Measurements from ENCODE around the gene IRF2BPL. TPM values are rescaled to one million over a fixed set of nuclear protein-coding genes. Genes with fewer than 3 reads are reported as not detected.
A peak's percentile ranks its signal among the peaks of the same experiment; 100 is the strongest.

IRF2BPL gene
- total RNA-seq, 1 experiment from 2014 or later: 83.3 TPM

DNA sequence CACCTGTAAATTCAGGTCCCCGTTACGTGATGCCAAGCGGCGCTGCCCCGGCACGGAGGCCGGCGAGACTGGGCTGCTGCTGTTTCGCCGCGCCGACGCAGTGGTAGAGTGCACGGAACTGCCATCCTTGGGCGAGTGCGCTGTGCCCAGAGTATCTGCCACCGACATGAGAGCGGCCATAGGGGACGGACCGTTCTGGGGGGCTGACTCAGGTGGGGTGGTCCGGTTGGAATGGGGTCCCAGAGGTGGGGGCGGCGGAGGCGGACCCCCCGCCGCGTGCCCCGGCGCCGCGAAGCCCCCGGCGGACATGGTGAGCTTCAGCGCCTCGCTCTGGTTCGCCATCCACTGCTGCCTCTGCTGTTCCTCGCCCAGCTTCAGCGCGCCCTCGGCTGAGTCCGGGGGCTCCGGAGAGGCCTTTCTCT is 2.8 kb downstream of the IRF2BPL start:
- H3K27ac ChIP-seq (ENCODE audit: low read length): peak overlapping the region; percentile 96
- H3K27me3 ChIP-seq (ENCODE audit: control insufficient read depth, insufficient read depth, low read length): no peaks in the 10 kb centered on the region
- TF ChIP-seq SIN3A (IDR thresholded peaks at IDR 0.05; ENCODE audit: borderline replicate concordance, insufficient read depth, low read depth, low read length): no peak
- TF ChIP-seq TCF7L2 (IDR thresholded peaks at IDR 0.05; ENCODE audit: low read depth, low read length): no peak
- TF ChIP-seq, protein P1, sequence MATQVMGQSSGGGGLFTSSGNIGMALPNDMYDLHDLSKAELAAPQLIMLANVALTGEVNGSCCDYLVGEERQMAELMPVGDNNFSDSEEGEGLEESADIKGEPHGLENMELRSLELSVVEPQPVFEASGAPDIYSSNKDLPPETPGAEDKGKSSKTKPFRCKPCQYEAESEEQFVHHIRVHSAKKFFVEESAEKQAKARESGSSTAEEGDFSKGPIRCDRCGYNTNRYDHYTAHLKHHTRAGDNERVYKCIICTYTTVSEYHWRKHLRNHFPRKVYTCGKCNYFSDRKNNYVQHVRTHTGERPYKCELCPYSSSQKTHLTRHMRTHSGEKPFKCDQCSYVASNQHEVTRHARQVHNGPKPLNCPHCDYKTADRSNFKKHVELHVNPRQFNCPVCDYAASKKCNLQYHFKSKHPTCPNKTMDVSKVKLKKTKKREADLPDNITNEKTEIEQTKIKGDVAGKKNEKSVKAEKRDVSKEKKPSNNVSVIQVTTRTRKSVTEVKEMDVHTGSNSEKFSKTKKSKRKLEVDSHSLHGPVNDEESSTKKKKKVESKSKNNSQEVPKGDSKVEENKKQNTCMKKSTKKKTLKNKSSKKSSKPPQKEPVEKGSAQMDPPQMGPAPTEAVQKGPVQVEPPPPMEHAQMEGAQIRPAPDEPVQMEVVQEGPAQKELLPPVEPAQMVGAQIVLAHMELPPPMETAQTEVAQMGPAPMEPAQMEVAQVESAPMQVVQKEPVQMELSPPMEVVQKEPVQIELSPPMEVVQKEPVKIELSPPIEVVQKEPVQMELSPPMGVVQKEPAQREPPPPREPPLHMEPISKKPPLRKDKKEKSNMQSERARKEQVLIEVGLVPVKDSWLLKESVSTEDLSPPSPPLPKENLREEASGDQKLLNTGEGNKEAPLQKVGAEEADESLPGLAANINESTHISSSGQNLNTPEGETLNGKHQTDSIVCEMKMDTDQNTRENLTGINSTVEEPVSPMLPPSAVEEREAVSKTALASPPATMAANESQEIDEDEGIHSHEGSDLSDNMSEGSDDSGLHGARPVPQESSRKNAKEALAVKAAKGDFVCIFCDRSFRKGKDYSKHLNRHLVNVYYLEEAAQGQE (IDR thresholded peaks at IDR 0.05; ENCODE audit: insufficient read depth in 1 of 2, low read depth in 2 of 2, low read length in 1 of 2): no peak
- TF ChIP-seq, protein P2, sequence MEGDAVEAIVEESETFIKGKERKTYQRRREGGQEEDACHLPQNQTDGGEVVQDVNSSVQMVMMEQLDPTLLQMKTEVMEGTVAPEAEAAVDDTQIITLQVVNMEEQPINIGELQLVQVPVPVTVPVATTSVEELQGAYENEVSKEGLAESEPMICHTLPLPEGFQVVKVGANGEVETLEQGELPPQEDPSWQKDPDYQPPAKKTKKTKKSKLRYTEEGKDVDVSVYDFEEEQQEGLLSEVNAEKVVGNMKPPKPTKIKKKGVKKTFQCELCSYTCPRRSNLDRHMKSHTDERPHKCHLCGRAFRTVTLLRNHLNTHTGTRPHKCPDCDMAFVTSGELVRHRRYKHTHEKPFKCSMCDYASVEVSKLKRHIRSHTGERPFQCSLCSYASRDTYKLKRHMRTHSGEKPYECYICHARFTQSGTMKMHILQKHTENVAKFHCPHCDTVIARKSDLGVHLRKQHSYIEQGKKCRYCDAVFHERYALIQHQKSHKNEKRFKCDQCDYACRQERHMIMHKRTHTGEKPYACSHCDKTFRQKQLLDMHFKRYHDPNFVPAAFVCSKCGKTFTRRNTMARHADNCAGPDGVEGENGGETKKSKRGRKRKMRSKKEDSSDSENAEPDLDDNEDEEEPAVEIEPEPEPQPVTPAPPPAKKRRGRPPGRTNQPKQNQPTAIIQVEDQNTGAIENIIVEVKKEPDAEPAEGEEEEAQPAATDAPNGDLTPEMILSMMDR (IDR thresholded peaks at IDR 0.05): no peak
- no peak for TF ChIP-seq POLR2AphosphoS5 (IDR thresholded peaks at IDR 0.05; ENCODE audit: low read depth, low read length)
- H3K36me3 ChIP-seq (ENCODE audit: control insufficient read depth, insufficient read depth, low read length): peaks cover 9% of the 10 kb centered on the region; the same call in 1 of the 2 replicates
- peak overlapping the region; percentile 78 to 95 for H3K4me3 ChIP-seq (ENCODE audit: low read depth in 2 of 2, low read length in 2 of 2)
- H3K9me3 ChIP-seq (ENCODE audit: control insufficient read depth, insufficient read depth, low read depth, low read length): no peaks in the 10 kb centered on the region
- no peak for DNase-seq (ENCODE audit: low read depth, low spot score)
- no peak for ATAC-seq
- CTCF ChIA-PET: interaction anchor here (0.6 to 1.6 kb wide), 2 partner anchors 112 to 113 kb away, joined by 3 to 4 read pairs; no protein-coding TSS in a partner anchor
- peaks cover 39% of the 10 kb centered on the region for H3K4me1 ChIP-seq (ENCODE audit: control insufficient read depth, insufficient read depth, low read length)
- BruUV-seq (replicated peaks): no TSS peak
- in situ Hi-C loops (cut with HindIII; ENCODE audit: low pct_unique_long_range_greater_than_20kb, low sequenced_read_pairs): no loop called here
- intact Hi-C loops (cut with micrococcal nuclease; ENCODE audit: unreplicated experiment): no loop called here
- POLR2A ChIA-PET: interaction anchor here (1.1 kb wide), 1 partner anchor 15 kb away, joined by 18 read pairs; no protein-coding TSS in a partner anchor

DNA sequence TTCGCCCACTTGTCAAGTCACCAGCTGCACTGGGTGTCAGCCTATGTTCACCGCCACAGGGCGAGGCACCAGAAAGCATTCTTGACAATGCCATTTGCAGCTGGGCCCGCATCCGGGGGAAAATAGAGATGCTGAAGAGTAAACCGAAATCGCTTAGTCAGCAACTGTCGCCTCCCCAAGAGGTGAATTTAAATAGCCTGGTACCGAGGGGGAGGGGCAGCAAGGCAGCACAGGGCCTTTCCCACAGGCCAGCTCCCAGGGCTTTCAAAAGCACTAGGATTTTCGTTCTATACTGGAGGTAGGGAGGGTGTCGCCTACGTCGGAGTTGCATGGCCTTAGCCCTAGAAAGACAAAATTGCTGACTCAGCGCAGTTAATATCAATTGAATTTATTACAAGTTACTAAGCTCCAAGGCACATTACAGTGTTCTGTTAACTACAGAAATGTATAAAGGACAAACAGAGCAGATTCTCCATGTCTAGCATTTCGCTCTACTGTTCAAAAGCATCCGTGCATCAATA is 4.3 kb downstream of the IRF2BPL start:
- no TSS peak for BruUV-seq (replicated peaks)
- POLR2A ChIA-PET: interaction anchor here (0.6 to 1.5 kb wide), 5 partner anchors 15 to 352 kb away, joined by 3 to 15 read pairs (median 11); partner anchors contain the start of gene TMED8
- Histone ChIP-seq H3K27ac (ENCODE audit: low read length) (peak overlapping the region; percentile 96), H3K27me3 (ENCODE audit: control insufficient read depth, insufficient read depth, low read length) (no peaks in the 10 kb centered on the region), H3K36me3 (ENCODE audit: control insufficient read depth, insufficient read depth, low read length) (peaks cover 9% of the 10 kb centered on the region; the same call in 1 of the 2 replicates), H3K4me1 (ENCODE audit: control insufficient read depth, insufficient read depth, low read length) (peaks cover 26% of the 10 kb centered on the region), H3K4me3 (ENCODE audit: low read depth in 2 of 2, low read length in 2 of 2) (peak overlapping the region; percentile 78 to 95), H3K9me3 (ENCODE audit: control insufficient read depth, insufficient read depth, low read depth, low read length) (no peaks in the 10 kb centered on the region)
- no peak for ATAC-seq
- TF ChIP-seq POLR2AphosphoS5 (IDR thresholded peaks at IDR 0.05; ENCODE audit: low read depth, low read length) (peak; percentile 24; the same call in 1 of the 2 replicates), TCF7L2 (IDR thresholded peaks at IDR 0.05; ENCODE audit: low read depth, low read length) (no peak)
- intact Hi-C loops (cut with micrococcal nuclease; ENCODE audit: unreplicated experiment): no loop called here
- no peak for DNase-seq (ENCODE audit: low read depth, low spot score)
- CTCF ChIA-PET: interaction anchor here (0.6 to 0.7 kb wide), 2 partner anchors 21 to 110 kb away, joined by 6 to 8 read pairs; no protein-coding TSS in a partner anchor
- in situ Hi-C loops (cut with HindIII; ENCODE audit: low pct_unique_long_range_greater_than_20kb, low sequenced_read_pairs): no loop called here

Data from Panc1 (cell line).